ENCODE measurements around the gene C4BPB. TPM values are rescaled to one million over a fixed set of nuclear protein-coding genes. Genes with fewer than 3 reads are reported as not detected.

C4BPB gene
- total and polyA plus RNA-seq, 2 donors (not counting 3 experiments of a cell fraction or from before 2014, with no cell fraction given): not detected

DNA sequence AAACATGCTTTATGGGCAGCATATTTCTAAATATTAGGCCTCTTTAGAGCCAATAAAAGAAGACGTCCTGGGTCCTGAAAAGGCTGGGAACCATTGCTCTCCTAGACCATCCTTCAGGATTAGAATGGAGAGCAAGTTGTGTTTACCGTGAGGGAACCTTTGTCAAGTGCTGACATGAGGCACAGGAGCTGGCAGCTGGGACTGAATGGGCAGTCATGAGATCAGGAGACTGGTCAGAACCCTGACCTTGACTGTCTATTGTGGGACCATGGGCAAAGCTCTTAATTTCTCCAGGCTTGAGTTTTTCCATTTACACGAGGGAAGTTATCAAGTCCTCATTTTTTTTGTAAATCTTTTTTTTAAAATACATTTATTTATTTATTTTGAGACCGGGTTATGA is 30.4 kb upstream of the C4BPB start:
- Histone ChIP-seq H2AFZ (ENCODE audit: low read depth, low read length) (no peak overlapping the region), H3K4me3 (replicated peaks in 1 of 3; ENCODE audit: insufficient read depth in 1 of 3, low read depth in 1 of 3, low read length in 3 of 3) (no peak overlapping the region), H3K4me2 (ENCODE audit: insufficient read depth, low read length) (no peak overlapping the region), H3K27ac (ENCODE audit: insufficient read depth, low read depth, low read length) (no peak overlapping the region), H3K9me3 (replicated peaks; ENCODE audit: control insufficient read depth, insufficient read depth, low read length) (no peaks in the 10 kb centered on the region), H3K79me2 (ENCODE audit: control insufficient read depth, insufficient read depth, low read length) (no peaks in the 10 kb centered on the region), H3K36me3 (ENCODE audit: control insufficient read depth in 2 of 2, extremely low read depth in 1 of 2, insufficient read depth in 2 of 2, low read length in 2 of 2) (no peaks in the 10 kb centered on the region), H3K9me1 (replicated peaks; ENCODE audit: control insufficient read depth, extremely low read depth, insufficient read depth, low read length) (no peaks in the 10 kb centered on the region), H3K4me1 (ENCODE audit: control insufficient read depth, extremely low read depth, insufficient read depth, low read length) (no peaks in the 10 kb centered on the region), H3K27me3 (ENCODE audit: control insufficient read depth in 2 of 2, insufficient read depth in 2 of 2, low read length in 2 of 2) (peaks cover 0 to 5% of the 10 kb centered on the region in 2 experiments), H3K9ac (replicated peaks; ENCODE audit: extremely low read depth, insufficient read depth, low read length) (no peak overlapping the region), H4K20me1 (replicated peaks; ENCODE audit: control insufficient read depth, extremely low read depth, insufficient read depth, low read length) (no peaks in the 10 kb centered on the region)
- no peak for TF ChIP-seq MYC (IDR thresholded peaks at IDR 0.05; ENCODE audit: low read depth, low read length)
- no peak for TF ChIP-seq GATA2 (IDR thresholded peaks at IDR 0.05; ENCODE audit: insufficient read depth, insufficient read length, low read depth, low read length)
- no peak for TF ChIP-seq POLR2AphosphoS5 (IDR thresholded peaks at IDR 0.05; ENCODE audit: insufficient read depth, low read depth, low read length)
- TF ChIP-seq, protein P1, sequence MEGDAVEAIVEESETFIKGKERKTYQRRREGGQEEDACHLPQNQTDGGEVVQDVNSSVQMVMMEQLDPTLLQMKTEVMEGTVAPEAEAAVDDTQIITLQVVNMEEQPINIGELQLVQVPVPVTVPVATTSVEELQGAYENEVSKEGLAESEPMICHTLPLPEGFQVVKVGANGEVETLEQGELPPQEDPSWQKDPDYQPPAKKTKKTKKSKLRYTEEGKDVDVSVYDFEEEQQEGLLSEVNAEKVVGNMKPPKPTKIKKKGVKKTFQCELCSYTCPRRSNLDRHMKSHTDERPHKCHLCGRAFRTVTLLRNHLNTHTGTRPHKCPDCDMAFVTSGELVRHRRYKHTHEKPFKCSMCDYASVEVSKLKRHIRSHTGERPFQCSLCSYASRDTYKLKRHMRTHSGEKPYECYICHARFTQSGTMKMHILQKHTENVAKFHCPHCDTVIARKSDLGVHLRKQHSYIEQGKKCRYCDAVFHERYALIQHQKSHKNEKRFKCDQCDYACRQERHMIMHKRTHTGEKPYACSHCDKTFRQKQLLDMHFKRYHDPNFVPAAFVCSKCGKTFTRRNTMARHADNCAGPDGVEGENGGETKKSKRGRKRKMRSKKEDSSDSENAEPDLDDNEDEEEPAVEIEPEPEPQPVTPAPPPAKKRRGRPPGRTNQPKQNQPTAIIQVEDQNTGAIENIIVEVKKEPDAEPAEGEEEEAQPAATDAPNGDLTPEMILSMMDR (IDR thresholded peaks at IDR 0.05; ENCODE audit: extremely low read depth in 1 of 2, insufficient read depth in 1 of 2, low read depth in 1 of 2, low read length in 2 of 2): no peak
- no peak for TF ChIP-seq POLR2A (IDR thresholded peaks at IDR 0.05; ENCODE audit: low read depth, low read length)
- intact Hi-C loops (cut with micrococcal nuclease): no loop called here
- dilution Hi-C loops (cut with MboI; ENCODE audit: extremely low pct_ligation_motif_present, low sequenced_read_pairs): no loop called here
- POLR2A ChIA-PET: no interaction called here
- CTCF ChIA-PET: interaction anchor here (0.9 kb wide), 1 partner anchor 347 kb away, joined by 3 read pairs; no protein-coding TSS in a partner anchor
- FAIRE-seq (no peak), DNase-seq (ENCODE audit: low read depth, low spot score) (no peak)
- no TSS peak for BruUV-seq (replicated peaks)
